ENCODE data around the gene RASSF4. TPM values are rescaled to one million over a fixed set of nuclear protein-coding genes. Genes with fewer than 3 reads are reported as not detected.

Gene RASSF4
- total and polyA plus RNA-seq, 2 donors (not counting 3 experiments of a cell fraction or from before 2014, with no cell fraction given), result 7.6 to 8.2 TPM

DNA sequence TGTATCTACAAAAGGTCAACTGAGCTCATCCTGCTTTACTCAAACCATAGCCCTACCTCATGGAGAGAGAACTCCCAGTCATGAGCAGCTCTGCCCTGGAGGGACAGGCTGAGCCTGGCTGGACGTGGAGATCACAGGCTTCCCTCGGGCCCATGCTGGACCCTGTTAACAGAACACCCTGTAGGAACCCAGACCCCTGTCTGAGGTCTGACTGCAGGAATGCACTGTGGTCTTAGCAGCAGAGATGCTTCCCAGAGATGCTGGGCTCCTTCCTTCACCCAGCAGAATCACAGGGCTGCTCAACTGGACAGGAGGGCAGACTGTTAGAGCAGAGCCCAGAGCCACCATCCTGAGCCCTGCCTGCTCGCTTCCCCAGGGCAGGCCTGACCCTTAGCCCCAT is 47.7 kb upstream of the RASSF4 start:
- no peaks in the 10 kb centered on the region for H3K79me2 ChIP-seq (ENCODE audit: control insufficient read depth, insufficient read depth, low read length)
- peaks cover 2% of the 10 kb centered on the region in 2 experiments for H3K27me3 ChIP-seq (ENCODE audit: control insufficient read depth in 2 of 2, insufficient read depth in 2 of 2, low read length in 2 of 2)
- TF ChIP-seq, protein P1, sequence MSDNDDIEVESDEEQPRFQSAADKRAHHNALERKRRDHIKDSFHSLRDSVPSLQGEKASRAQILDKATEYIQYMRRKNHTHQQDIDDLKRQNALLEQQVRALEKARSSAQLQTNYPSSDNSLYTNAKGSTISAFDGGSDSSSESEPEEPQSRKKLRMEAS (IDR thresholded peaks at IDR 0.05; ENCODE audit: insufficient read depth, insufficient read length), result no peak
- TF ChIP-seq POLR2AphosphoS5 (IDR thresholded peaks at IDR 0.05; ENCODE audit: insufficient read depth, low read depth, low read length), result no peak
- no peak for TF ChIP-seq EZH2 (IDR thresholded peaks at IDR 0.05; ENCODE audit: borderline replicate concordance, low read depth, low read length, severe bottlenecking)
- TF ChIP-seq FOS (IDR thresholded peaks at IDR 0.05; ENCODE audit: borderline replicate concordance, insufficient read depth, low read length), result no peak
- TF ChIP-seq GATA2 (IDR thresholded peaks at IDR 0.05; ENCODE audit: insufficient read depth, insufficient read length, low read depth, low read length), result no peak
- no peak for TF ChIP-seq CTCF (IDR thresholded peaks at IDR 0.05; ENCODE audit: extremely low read depth in 1 of 2, insufficient read depth in 1 of 2, low read depth in 1 of 2, low read length in 2 of 2)
- no peak for TF ChIP-seq JUN (IDR thresholded peaks at IDR 0.05; ENCODE audit: borderline replicate concordance, insufficient read depth, insufficient read length, low read depth)
- no peak for TF ChIP-seq MYC (IDR thresholded peaks at IDR 0.05; ENCODE audit: low read depth, low read length)
- no peak for TF ChIP-seq POLR2A (IDR thresholded peaks at IDR 0.05; ENCODE audit: low read depth, low read length)
- no peak overlapping the region for H2AFZ ChIP-seq (ENCODE audit: low read depth, low read length)
- no peak overlapping the region for H3K4me3 ChIP-seq (replicated peaks in 1 of 3; ENCODE audit: insufficient read depth in 1 of 3, low read depth in 1 of 3, low read length in 3 of 3)
- H3K4me1 ChIP-seq (ENCODE audit: control insufficient read depth, extremely low read depth, insufficient read depth, low read length), result no peaks in the 10 kb centered on the region
- intact Hi-C loops (cut with micrococcal nuclease) (no loop called here), dilution Hi-C loops (cut with MboI; ENCODE audit: extremely low pct_ligation_motif_present, low sequenced_read_pairs) (no loop called here)
- no peak overlapping the region for H3K4me2 ChIP-seq (ENCODE audit: insufficient read depth, low read length)
- no peak overlapping the region for H3K9ac ChIP-seq (replicated peaks; ENCODE audit: extremely low read depth, insufficient read depth, low read length)
- H3K27ac ChIP-seq (ENCODE audit: insufficient read depth, low read depth, low read length), result no peak overlapping the region
- no peaks in the 10 kb centered on the region for H3K9me3 ChIP-seq (replicated peaks; ENCODE audit: control insufficient read depth, insufficient read depth, low read length)
- no peaks in the 10 kb centered on the region for H3K9me1 ChIP-seq (replicated peaks; ENCODE audit: control insufficient read depth, extremely low read depth, insufficient read depth, low read length)
- ChIA-PET CTCF (no interaction called here), POLR2A (no interaction called here)
- DNase-seq (ENCODE audit: low read depth, low spot score) (no peak), FAIRE-seq (no peak)
- H4K20me1 ChIP-seq (replicated peaks; ENCODE audit: control insufficient read depth, extremely low read depth, insufficient read depth, low read length), result no peaks in the 10 kb centered on the region
- BruUV-seq (replicated peaks), result no TSS peak
- H3K36me3 ChIP-seq (ENCODE audit: control insufficient read depth in 2 of 2, extremely low read depth in 1 of 2, insufficient read depth in 2 of 2, low read length in 2 of 2), result no peaks in the 10 kb centered on the region
